Breast epithelium (tissue), 4 donors: ENCODE measurements around the gene PTH1R. TPM values are rescaled to one million over a fixed set of nuclear protein-coding genes. Genes with fewer than 3 reads are reported as not detected.

ENCODE experiments used
- DNase-seq, 2 donors: peaks; one replicate each; pipeline ENCODE4 v3.0.0-alpha.2; 2019; ENCODE audit warnings: low spot score in 2 of 2
- H3K27ac ChIP-seq, 2 donors: fragments of 200-600 bp; sonication (generic) in 1 of 2; one replicate each; pipeline ENCODE4 v1.5.1; 2016 to 2019; ENCODE audit warnings: mild to moderate bottlenecking in 1 of 2
- H3K27me3 ChIP-seq, 2 donors: fragments of 200-600 bp; sonication (generic) in 1 of 2; one replicate each; pipeline versions ENCODE4 v1.5.1 to v1.6.0; 2017 to 2019; ENCODE audit warnings: control low read depth in 1 of 2, mild to moderate bottlenecking in 1 of 2
- H3K36me3 ChIP-seq: fragments of 200-600 bp; one replicate; pipeline ENCODE4 v1.5.1; 2019
- H3K4me1 ChIP-seq, 2 donors: fragments of 200-600 bp; sonication (generic); one replicate each; pipeline ENCODE4 v1.5.1; 2016 to 2019; ENCODE audit warnings: control low read depth in 1 of 2
- H3K4me3 ChIP-seq, 3 donors: fragments of 200-600 bp; sonication (generic); 1 replicate in 2 of 3; 2 replicates in 1 of 3; pipeline ENCODE4 v1.5.1; 2016 to 2019; ENCODE audit warnings: mild to moderate bottlenecking in 3 of 3, moderate library complexity in 2 of 3
- H3K9me3 ChIP-seq, 2 donors: fragments of 200-600 bp; sonication (generic) in 1 of 2; one replicate each; pipeline ENCODE4 v1.5.1; 2016 to 2019; ENCODE audit warnings: control low read depth in 1 of 2
- CTCF ChIP-seq, 3 donors: fragments of 450-650 bp; IDR thresholded peaks; one replicate each; pipeline ENCODE4 v1.5.1; 2016 to 2017; ENCODE audit warnings: antibody characterized with exemption in 3 of 3, mild to moderate bottlenecking in 3 of 3, moderate library complexity in 3 of 3
- POLR2A ChIP-seq: fragments of 450-650 bp; IDR thresholded peaks from one replicate; pipeline ENCODE4 v1.6.1; 2016; ENCODE audit warnings: antibody characterized with exemption, mild to moderate bottlenecking, moderate library complexity
- POLR2AphosphoS5 ChIP-seq, 3 donors: sonication (generic); formaldehyde crosslinking; IDR thresholded peaks; one replicate each; pipeline ENCODE4 v1.6.1; 2017; ENCODE audit warnings: antibody characterized with exemption in 3 of 3
- intact Hi-C: fragments of 100-400 bp; cut with DNase I; formaldehyde crosslinking; loops from one replicate; pipeline ENCODE4 v1.15.1; 2023; ENCODE audit warnings: low total_unique reads
- total RNA-seq, 3 donors: library from RNA; depleted of rRNA; stranded (reverse); fragments of >200 nt; gene quantifications; one replicate each; pipeline ENCODE4 v1.1.0, GENCODE V29; 2016

PTH1R gene
- total RNA-seq, 3 donors from 2014 or later = 4.7 to 38.2 (median 13.4) TPM

GRCh38 chr3:46922871-46923558, 45.5 kb downstream of the PTH1R start:
- Histone ChIP-seq H3K4me3 (no peak overlapping the region), H3K36me3 (no peaks in the 10 kb centered on the region), H3K27me3 (no peaks in the 10 kb centered on the region), H3K9me3 (no peaks in the 10 kb centered on the region), H3K27ac (no peak overlapping the region), H3K4me1 (peaks cover 0 to 15% of the 10 kb centered on the region in 2 donors)
- no peak for DNase-seq
- intact Hi-C loops = loop anchor here (5.0 kb wide), 1 partner anchor 1046 kb away; no protein-coding TSS in a partner anchor
- TF ChIP-seq POLR2A (no peak), CTCF (IDR thresholded peaks at IDR 0.05) (no peak), POLR2AphosphoS5 (IDR thresholded peaks at IDR 0.05) (no peak)

- no peaks in the 10 kb centered on the region for H3K9me3 ChIP-seq
- no peak for DNase-seq
- H3K4me1 ChIP-seq = peaks cover 0 to 21% of the 10 kb centered on the region in 2 donors
- H3K4me3 ChIP-seq = no peak overlapping the region
- peak; percentile 24 to 77 (median 54) for TF ChIP-seq CTCF (IDR thresholded peaks at IDR 0.05)
- no peak for TF ChIP-seq POLR2AphosphoS5 (IDR thresholded peaks at IDR 0.05)
- H3K27ac ChIP-seq = no peak overlapping the region
- no peaks in the 10 kb centered on the region for H3K27me3 ChIP-seq
- intact Hi-C loops = loop anchor here (5.0 kb wide), 1 partner anchor 1046 kb away; no protein-coding TSS in a partner anchor
- H3K36me3 ChIP-seq = no peaks in the 10 kb centered on the region
Observed at GRCh38 chr3:46923559-46924350, 46.2 kb downstream of the PTH1R start.

GRCh38 chr3:46924921-46925584, 47.5 kb downstream of the PTH1R start:
- DNase-seq = no peak
- H3K27me3 ChIP-seq = no peaks in the 10 kb centered on the region
- no peak overlapping the region for H3K4me3 ChIP-seq
- H3K9me3 ChIP-seq = no peaks in the 10 kb centered on the region
- no peaks in the 10 kb centered on the region for H3K36me3 ChIP-seq
- H3K27ac ChIP-seq = no peak overlapping the region
- peaks cover 0 to 32% of the 10 kb centered on the region in 2 donors for H3K4me1 ChIP-seq
- TF ChIP-seq POLR2AphosphoS5 (IDR thresholded peaks at IDR 0.05) (no peak), POLR2A (no peak), CTCF (IDR thresholded peaks at IDR 0.05) (no peak)
- intact Hi-C loops = loop anchor here (5.0 kb wide), 1 partner anchor 1048 kb away; no protein-coding TSS in a partner anchor

GRCh38 chr3:46925585-46925934, 48.0 kb downstream of the PTH1R start:
- Histone ChIP-seq H3K36me3 (no peaks in the 10 kb centered on the region), H3K4me1 (peaks cover 0 to 37% of the 10 kb centered on the region in 2 donors), H3K27ac (peak overlapping the region in 1 of 2 donors; percentile 17)

More at GRCh38 chr3:46925585-46925934, 48.0 kb downstream of the PTH1R start:
- H3K9me3 ChIP-seq = no peaks in the 10 kb centered on the region
- no peak overlapping the region for H3K4me3 ChIP-seq
- intact Hi-C loops = no loop called here
- no peak for DNase-seq
- H3K27me3 ChIP-seq = no peaks in the 10 kb centered on the region
- no peak for TF ChIP-seq POLR2A
- TF ChIP-seq CTCF (IDR thresholded peaks at IDR 0.05) = no peak
- TF ChIP-seq POLR2AphosphoS5 (IDR thresholded peaks at IDR 0.05) = no peak
